ENCODE results near the gene TRMT5.

Gene TRMT5

GRCh38 chr14:60965402-60965801, 15.5 kb downstream of the TRMT5 start:
- no peaks in the 10 kb centered on the region for H3K79me2 ChIP-seq (ENCODE audit: insufficient read depth, low read length)
- H3F3A ChIP-seq (ENCODE audit: insufficient read depth, low read length) = no peaks in the 10 kb centered on the region
- H4K20me1 ChIP-seq (ENCODE audit: insufficient read depth, low read length) = no peaks in the 10 kb centered on the region
- no peak overlapping the region for H2AFZ ChIP-seq (ENCODE audit: low read length)
- TF ChIP-seq EZH2 (IDR thresholded peaks at IDR 0.05; ENCODE audit: borderline replicate concordance, low read length) (no peak), CTCF (IDR thresholded peaks at IDR 0.05; ENCODE audit: low read length) (no peak)
- H3K4me3 ChIP-seq (ENCODE audit: low read depth, low read length, poor library complexity, severe bottlenecking) = no peak overlapping the region
- no peak overlapping the region for H3K27ac ChIP-seq (ENCODE audit: low read depth, low read length, poor library complexity, severe bottlenecking)
- no peaks in the 10 kb centered on the region for H3K9me2 ChIP-seq (ENCODE audit: low read depth, low read length)
- peaks cover 11% of the 10 kb centered on the region for H3K4me1 ChIP-seq (ENCODE audit: insufficient read depth, low read length, severe bottlenecking)
- H3K27me3 ChIP-seq (ENCODE audit: insufficient read depth, low read length) = no peaks in the 10 kb centered on the region
- no peak overlapping the region for H3K4me2 ChIP-seq (ENCODE audit: low read length)
- no peak overlapping the region for H3K9ac ChIP-seq (ENCODE audit: low read length)
- no peaks in the 10 kb centered on the region for H3K9me3 ChIP-seq (ENCODE audit: low read length)
- no peaks in the 10 kb centered on the region for H3K36me3 ChIP-seq (ENCODE audit: insufficient read depth, low read length)

GRCh38 chr14:60964904-60965303, 16.0 kb downstream of the TRMT5 start:
- H3K9me2 ChIP-seq (ENCODE audit: low read depth, low read length) = no peaks in the 10 kb centered on the region
- H3K27me3 ChIP-seq (ENCODE audit: insufficient read depth, low read length) = no peaks in the 10 kb centered on the region
- H3K4me2 ChIP-seq (ENCODE audit: low read length) = no peak overlapping the region
- H3K9me3 ChIP-seq (ENCODE audit: low read length) = no peaks in the 10 kb centered on the region
- H3K9ac ChIP-seq (ENCODE audit: low read length) = no peak overlapping the region
- H3K36me3 ChIP-seq (ENCODE audit: insufficient read depth, low read length) = no peaks in the 10 kb centered on the region
- H3K79me2 ChIP-seq (ENCODE audit: insufficient read depth, low read length) = no peaks in the 10 kb centered on the region
- no peak overlapping the region for H3K27ac ChIP-seq (ENCODE audit: low read depth, low read length, poor library complexity, severe bottlenecking)
- no peak for TF ChIP-seq CTCF (IDR thresholded peaks at IDR 0.05; ENCODE audit: low read length)
- no peak for TF ChIP-seq EZH2 (IDR thresholded peaks at IDR 0.05; ENCODE audit: borderline replicate concordance, low read length)
- H3F3A ChIP-seq (ENCODE audit: insufficient read depth, low read length) = no peaks in the 10 kb centered on the region
- peaks cover 11% of the 10 kb centered on the region for H3K4me1 ChIP-seq (ENCODE audit: insufficient read depth, low read length, severe bottlenecking)
- H4K20me1 ChIP-seq (ENCODE audit: insufficient read depth, low read length) = no peaks in the 10 kb centered on the region
- no peak overlapping the region for H2AFZ ChIP-seq (ENCODE audit: low read length)
- no peak overlapping the region for H3K4me3 ChIP-seq (ENCODE audit: low read depth, low read length, poor library complexity, severe bottlenecking)

DNA sequence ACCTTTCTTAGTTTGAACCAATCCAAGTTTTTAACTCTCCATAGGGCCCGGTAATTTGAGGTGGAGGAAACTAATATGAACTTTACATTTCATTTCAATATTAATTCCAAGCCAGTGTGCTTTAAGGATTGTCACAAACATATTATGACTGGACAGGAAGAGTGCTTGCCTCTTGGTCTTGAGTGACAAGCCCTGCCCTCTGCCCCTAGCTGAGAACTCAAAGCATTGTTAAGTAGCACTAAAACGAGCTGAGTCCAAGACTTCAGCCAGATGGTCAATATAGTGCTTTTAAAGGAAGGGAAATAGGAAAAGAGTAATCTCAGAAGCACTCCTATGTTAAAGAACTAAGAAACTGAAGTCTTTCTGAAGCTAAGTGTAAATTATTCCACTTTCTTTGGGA, 17.1 kb downstream of the TRMT5 start:
- H3K27ac ChIP-seq (ENCODE audit: low read depth, low read length, poor library complexity, severe bottlenecking) = no peak overlapping the region
- H3K9ac ChIP-seq (ENCODE audit: low read length) = no peak overlapping the region
- no peak overlapping the region for H3K4me3 ChIP-seq (ENCODE audit: low read depth, low read length, poor library complexity, severe bottlenecking)
- no peaks in the 10 kb centered on the region for H3K79me2 ChIP-seq (ENCODE audit: insufficient read depth, low read length)
- H3K36me3 ChIP-seq (ENCODE audit: insufficient read depth, low read length) = no peaks in the 10 kb centered on the region
- TF ChIP-seq EZH2 (IDR thresholded peaks at IDR 0.05; ENCODE audit: borderline replicate concordance, low read length) = no peak
- TF ChIP-seq CTCF (IDR thresholded peaks at IDR 0.05; ENCODE audit: low read length) = no peak
- H3K9me2 ChIP-seq (ENCODE audit: low read depth, low read length) = no peaks in the 10 kb centered on the region
- H3K4me1 ChIP-seq (ENCODE audit: insufficient read depth, low read length, severe bottlenecking) = peaks cover 11% of the 10 kb centered on the region
- H2AFZ ChIP-seq (ENCODE audit: low read length) = no peak overlapping the region
- H4K20me1 ChIP-seq (ENCODE audit: insufficient read depth, low read length) = no peaks in the 10 kb centered on the region
- no peak overlapping the region for H3K4me2 ChIP-seq (ENCODE audit: low read length)
- H3F3A ChIP-seq (ENCODE audit: insufficient read depth, low read length) = no peaks in the 10 kb centered on the region
- H3K9me3 ChIP-seq (ENCODE audit: low read length) = no peaks in the 10 kb centered on the region
- no peaks in the 10 kb centered on the region for H3K27me3 ChIP-seq (ENCODE audit: insufficient read depth, low read length)

All from OCI-LY1 (cell line).